HCT116 (cell line): ENCODE data around the gene CBLC. TPM values are rescaled to one million over a fixed set of nuclear protein-coding genes. Genes with fewer than 3 reads are reported as not detected.
A peak's percentile ranks its signal among the peaks of the same experiment; 100 is the strongest.

ENCODE experiments used
- ATAC-seq: fragments of 200-7000 bp; cut with Tn5 transposase; 2 replicates; pipeline ENCODE4 v1.9.1; 2020; ENCODE audit warnings: mild to moderate bottlenecking, moderate library complexity
- BruUV-seq: library from RNA; stranded (reverse); fragments of 400-500 nt; replicated peaks from 2 replicates; lab custom pipeline; 2021; lab: Mats Ljungman, UMichigan
- CTCF ChIA-PET: fragments of 300-600 bp; sonication (Branson Sonifier 250); formaldehyde crosslinking; loops from one replicate; lab custom pipeline; 2021; ENCODE audit warnings: antibody characterized with exemption; lab: Charles Lee
- POLR2A ChIA-PET: fragments of 300-600, 350-600 bp; sonication (Branson Sonifier 250); formaldehyde crosslinking; loops from one replicate; lab custom pipeline; 2021; ENCODE audit warnings: antibody characterized with exemption; lab: Charles Lee
- RAD21 ChIA-PET, 2 experiments: fragments of 300-600 bp; sonication (Branson Sonifier 250); formaldehyde crosslinking; loops; one replicate each; lab custom pipeline; 2023; ENCODE audit warnings: low total read pairs in 2 of 2; ENCODE audit not compliant: uncharacterized antibody in 2 of 2, unreplicated experiment in 2 of 2, low non-redundant PET in 1 of 2; lab: Charles Lee
- DNase-seq: peaks from one replicate; pipeline ENCODE4 v3.0.0-alpha.2; 2010; ENCODE audit warnings: low read depth, low spot score
- H2AFZ ChIP-seq: fragments of 200-600 bp; shearing (Covaris generic), sonication (generic); 2 replicates; pipeline ENCODE4 v1.6.1; 2017; ENCODE audit warnings: low read depth, mixed run types, mixed read lengths, antibody characterized with exemption, low read length; ENCODE audit not compliant: poor library complexity, severe bottlenecking
- H3K27ac ChIP-seq: 2 replicates; pipeline ENCODE4 v1.5.1; 2012; ENCODE audit warnings: low read depth, low read length
- H3K27me3 ChIP-seq: fragments of 200-600 bp; sonication (generic); 2 replicates; pipeline ENCODE4 v1.6.1; 2016; ENCODE audit warnings: mixed run types, low read length, mixed read lengths; ENCODE audit not compliant: insufficient read depth
- H3K36me3 ChIP-seq, 2 experiments: fragments of 200-500 bp in 1 of 2; fragments of 200-600 bp in 1 of 2; sonication (Bioruptor generic) in 1 of 2; sonication (generic) in 1 of 2; 2 replicates each; pipeline versions ENCODE4 v1.5.1 to v1.6.1; 2014 to 2016; ENCODE audit warnings: low read length in 2 of 2, inconsistent platforms in 1 of 2, mixed read lengths in 1 of 2, mixed run types in 1 of 2; ENCODE audit not compliant: insufficient read depth in 2 of 2, control insufficient read depth in 1 of 2
- H3K4me1 ChIP-seq, 2 experiments: fragments of 200-600 bp in 1 of 2; sonication (generic) in 1 of 2; 2 replicates each; pipeline versions ENCODE4 v1.5.1 to v1.6.1; 2012 to 2017; ENCODE audit warnings: low read length in 2 of 2, inconsistent platforms in 1 of 2, mild to moderate bottlenecking in 1 of 2, mixed read lengths in 1 of 2, mixed run types in 1 of 2, moderate library complexity in 1 of 2; ENCODE audit not compliant: insufficient read depth in 2 of 2, control insufficient read depth in 1 of 2
- H3K4me2 ChIP-seq: fragments of 200-600 bp; sonication (generic); 2 replicates; pipeline ENCODE4 v1.6.1; 2017; ENCODE audit warnings: mixed run types, low read length, mixed read lengths
- H3K4me3 ChIP-seq, 2 experiments: fragments of 200-600 bp in 1 of 2; sonication (generic) in 1 of 2; replicated peaks in 1 of 2; 2 replicates each; pipeline ENCODE4 v1.5.1; 2011 to 2016; ENCODE audit warnings: low read length in 2 of 2, control low read depth in 1 of 2, low read depth in 1 of 2, mild to moderate bottlenecking in 1 of 2, mixed read lengths in 1 of 2, mixed run types in 1 of 2
- H3K79me2 ChIP-seq: fragments of 200-600 bp; sonication (generic); 2 replicates; pipeline ENCODE4 v1.6.1; 2017; ENCODE audit warnings: mild to moderate bottlenecking, mixed run types, low read length, moderate library complexity, mixed read lengths; ENCODE audit not compliant: insufficient read depth
- H3K9ac ChIP-seq: fragments of 200-600 bp; sonication (generic); 2 replicates; pipeline ENCODE4 v1.6.1; 2016; ENCODE audit warnings: low read length, mixed read lengths
- H3K9me2 ChIP-seq: fragments of 200-600 bp; sonication (generic), shearing (Covaris generic); 2 replicates; pipeline ENCODE4 v1.6.1; 2017; ENCODE audit warnings: mixed run types, mild to moderate bottlenecking, moderate library complexity; ENCODE audit not compliant: insufficient read depth
- H3K9me3 ChIP-seq, 2 experiments: fragments of 200-500 bp in 1 of 2; fragments of 200-600 bp in 1 of 2; sonication (Bioruptor generic) in 1 of 2; sonication (generic) in 1 of 2; 2 replicates each; pipeline ENCODE4 v1.6.1; 2014 to 2017; ENCODE audit warnings: low read length in 2 of 2, mixed read lengths in 2 of 2, inconsistent platforms in 1 of 2, low read depth in 1 of 2, mild to moderate bottlenecking in 1 of 2, mixed run types in 1 of 2, moderate library complexity in 1 of 2; ENCODE audit not compliant: control insufficient read depth in 1 of 2, insufficient read depth in 1 of 2
- H4K20me1 ChIP-seq: fragments of 200-600 bp; sonication (generic), shearing (Covaris generic); 2 replicates; pipeline ENCODE4 v1.6.1; 2017; ENCODE audit warnings: mixed run types, mild to moderate bottlenecking, moderate library complexity; ENCODE audit not compliant: insufficient read depth
- ATF3 ChIP-seq: IDR thresholded peaks from 2 replicates; pipeline ENCODE4 v1.6.1; 2012
- CBX3 ChIP-seq: IDR thresholded peaks from 2 replicates; pipeline ENCODE4 v1.6.1; 2012; ENCODE audit warnings: low read depth
- CEBPB ChIP-seq: IDR thresholded peaks from 2 replicates; pipeline ENCODE4 v1.6.1; 2012; ENCODE audit warnings: low read depth
- EZH2 ChIP-seq: fragments of 200-600 bp; sonication (generic); IDR thresholded peaks from 2 replicates; pipeline ENCODE4 v1.6.1; 2017; ENCODE audit warnings: antibody characterized with exemption, mixed run types
- EZH2phosphoT487 ChIP-seq: fragments of 200-600 bp; IDR thresholded peaks from 2 replicates; pipeline ENCODE4 v1.6.1; 2018; ENCODE audit warnings: antibody characterized with exemption, borderline replicate concordance
- FOSL1 ChIP-seq: IDR thresholded peaks from 2 replicates; pipeline ENCODE4 v1.6.1; 2012; ENCODE audit warnings: low read depth
- JUND ChIP-seq: IDR thresholded peaks from 2 replicates; pipeline ENCODE4 v1.6.1; 2012
- POLR2A ChIP-seq: IDR thresholded peaks from 2 replicates; pipeline ENCODE4 v1.7.0; 2011; ENCODE audit warnings: borderline replicate concordance; ENCODE audit not compliant: insufficient read depth, insufficient read length; ENCODE audit errors: extremely low read depth
- POLR2AphosphoS5 ChIP-seq: IDR thresholded peaks from 2 replicates; pipeline ENCODE4 v1.6.1; 2011; ENCODE audit warnings: mild to moderate bottlenecking, low read depth, low read length, moderate library complexity
- RAD21 ChIP-seq: IDR thresholded peaks from 2 replicates; pipeline ENCODE4 v1.6.1; 2012; ENCODE audit warnings: low read depth, mild to moderate bottlenecking
- SIN3A ChIP-seq: IDR thresholded peaks from 2 replicates; pipeline ENCODE4 v1.6.1; 2012; ENCODE audit warnings: low read depth
- SP1 ChIP-seq: IDR thresholded peaks from 2 replicates; pipeline ENCODE4 v1.6.1; 2012; ENCODE audit warnings: low read depth
- SRF ChIP-seq: IDR thresholded peaks from 2 replicates; pipeline ENCODE4 v1.6.1; 2012; ENCODE audit warnings: low read depth
- intact Hi-C: fragments of 100-400 bp; cut with micrococcal nuclease; formaldehyde crosslinking; loops from 2 replicates; pipeline ENCODE4 v1.10.0; 2022
- total RNA-seq: library from RNA; stranded (reverse); gene quantifications from one replicate; pipeline ENCODE4 v1.2.1, GENCODE V29; 2021; ENCODE audit not compliant: unreplicated experiment
- TF ChIP-seq, protein P1 (sequence below): IDR thresholded peaks from 2 replicates; pipeline ENCODE4 v1.6.1; 2012; ENCODE audit warnings: low read depth

Gene CBLC
- total RNA-seq, 1 experiment from 2014 or later: 54.3 TPM

DNA sequence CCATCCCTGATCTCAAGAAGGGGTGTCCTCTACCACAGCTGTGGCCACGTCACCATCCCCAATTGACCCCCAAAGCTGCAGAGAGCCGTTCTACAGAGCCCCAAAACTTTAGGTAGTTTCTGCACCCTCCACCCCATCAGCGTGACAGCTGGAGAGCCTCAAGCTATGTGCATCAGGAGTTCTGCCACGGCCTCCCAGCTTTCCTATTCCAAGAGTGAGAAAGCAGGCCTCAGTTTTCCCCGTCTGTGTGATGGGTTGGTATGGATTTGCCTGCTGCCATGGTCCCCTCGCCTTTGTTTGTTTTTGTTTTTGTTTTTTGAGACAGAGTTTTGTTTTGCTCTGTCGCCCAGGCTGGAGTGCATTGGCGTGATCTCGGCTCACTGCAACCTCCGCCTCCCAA, 27.7 kb upstream of the CBLC start:
- intact Hi-C loops: no loop called here
- Histone ChIP-seq H4K20me1 (no peaks in the 10 kb centered on the region), H3K36me3 (peaks cover 4 to 5% of the 10 kb centered on the region in 2 experiments; a peak in 2 of 4 replicates), H3K9me3 (no peaks in the 10 kb centered on the region), H3K9me2 (no peaks in the 10 kb centered on the region), H3K4me3 (peak overlapping the region; percentile 65 to 85; a peak in 2 of 4 replicates), H3K27me3 (no peaks in the 10 kb centered on the region), H3K27ac (no peak overlapping the region), H2AFZ (no peak overlapping the region), H3K4me2 (peak overlapping the region; percentile 81), H3K4me1 (peaks cover 48 to 84% of the 10 kb centered on the region in 2 experiments), H3K9ac (peak overlapping the region; percentile 89), H3K79me2 (peaks cover 24% of the 10 kb centered on the region)
- ChIA-PET RAD21 (interaction anchor here in 1 of 2 experiments (0.8 kb wide), 1 partner anchor 26 kb away, joined by 3 read pairs; no protein-coding TSS in a partner anchor), POLR2A (interaction anchor here (1.2 kb wide), 1 partner anchor 15 kb away, joined by 5 read pairs; no protein-coding TSS in a partner anchor), CTCF (no interaction called here)
- ATAC-seq: no peak
- no peak for DNase-seq
- TF ChIP-seq CBX3 (no peak), EZH2phosphoT487 (no peak), ATF3 (no peak), SRF (no peak), FOSL1 (no peak), CEBPB (no peak), POLR2A (no peak), SP1 (no peak), POLR2AphosphoS5 (no peak), JUND (no peak), SIN3A (no peak), RAD21 (no peak), EZH2 (no peak)
- TF ChIP-seq, protein P1, sequence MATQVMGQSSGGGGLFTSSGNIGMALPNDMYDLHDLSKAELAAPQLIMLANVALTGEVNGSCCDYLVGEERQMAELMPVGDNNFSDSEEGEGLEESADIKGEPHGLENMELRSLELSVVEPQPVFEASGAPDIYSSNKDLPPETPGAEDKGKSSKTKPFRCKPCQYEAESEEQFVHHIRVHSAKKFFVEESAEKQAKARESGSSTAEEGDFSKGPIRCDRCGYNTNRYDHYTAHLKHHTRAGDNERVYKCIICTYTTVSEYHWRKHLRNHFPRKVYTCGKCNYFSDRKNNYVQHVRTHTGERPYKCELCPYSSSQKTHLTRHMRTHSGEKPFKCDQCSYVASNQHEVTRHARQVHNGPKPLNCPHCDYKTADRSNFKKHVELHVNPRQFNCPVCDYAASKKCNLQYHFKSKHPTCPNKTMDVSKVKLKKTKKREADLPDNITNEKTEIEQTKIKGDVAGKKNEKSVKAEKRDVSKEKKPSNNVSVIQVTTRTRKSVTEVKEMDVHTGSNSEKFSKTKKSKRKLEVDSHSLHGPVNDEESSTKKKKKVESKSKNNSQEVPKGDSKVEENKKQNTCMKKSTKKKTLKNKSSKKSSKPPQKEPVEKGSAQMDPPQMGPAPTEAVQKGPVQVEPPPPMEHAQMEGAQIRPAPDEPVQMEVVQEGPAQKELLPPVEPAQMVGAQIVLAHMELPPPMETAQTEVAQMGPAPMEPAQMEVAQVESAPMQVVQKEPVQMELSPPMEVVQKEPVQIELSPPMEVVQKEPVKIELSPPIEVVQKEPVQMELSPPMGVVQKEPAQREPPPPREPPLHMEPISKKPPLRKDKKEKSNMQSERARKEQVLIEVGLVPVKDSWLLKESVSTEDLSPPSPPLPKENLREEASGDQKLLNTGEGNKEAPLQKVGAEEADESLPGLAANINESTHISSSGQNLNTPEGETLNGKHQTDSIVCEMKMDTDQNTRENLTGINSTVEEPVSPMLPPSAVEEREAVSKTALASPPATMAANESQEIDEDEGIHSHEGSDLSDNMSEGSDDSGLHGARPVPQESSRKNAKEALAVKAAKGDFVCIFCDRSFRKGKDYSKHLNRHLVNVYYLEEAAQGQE: no peak
- BruUV-seq: no TSS peak
